ENCODE measurements around the gene SLC25A4.

GRCh38 chr4:185099940-185100339, 43.1 kb upstream of the SLC25A4 start:
- TF ChIP-seq POLR2A (IDR thresholded peaks at IDR 0.05; ENCODE audit: low read length) = no peak
- no peak for TF ChIP-seq GATA1 (IDR thresholded peaks at IDR 0.05; ENCODE audit: low read depth, low read length)
